Neural crest cell (in vitro differentiated cells): ENCODE measurements around the gene ZNF532. TPM values are rescaled to one million over a fixed set of nuclear protein-coding genes. Genes with fewer than 3 reads are reported as not detected.

ENCODE experiments used
- DNase-seq: peaks from one replicate; pipeline ENCODE4 v3.0.0; 2021; ENCODE audit warnings: low read depth, mixed read lengths, low spot score
- H3K27ac Mint-ChIP-seq: one replicate; pipeline ENCODE4 v1.8.0; 2021; ENCODE audit warnings: mild to moderate bottlenecking, mixed read lengths; ENCODE audit not compliant: unreplicated experiment
- H3K27me3 Mint-ChIP-seq: 2 replicates; pipeline ENCODE4 v1.8.0; 2021; ENCODE audit warnings: low read depth, mild to moderate bottlenecking, mixed read lengths
- H3K36me3 Mint-ChIP-seq: 2 replicates; pipeline ENCODE4 v1.8.0; 2021; ENCODE audit warnings: low read depth, mild to moderate bottlenecking, mixed read lengths
- H3K4me1 Mint-ChIP-seq: 2 replicates; pipeline ENCODE4 v1.8.0; 2021; ENCODE audit warnings: mixed read lengths
- H3K4me3 Mint-ChIP-seq: one replicate; pipeline ENCODE4 v1.8.0; 2021; ENCODE audit warnings: mild to moderate bottlenecking, mixed read lengths
- H3K9me3 Mint-ChIP-seq: 2 replicates; pipeline ENCODE4 v1.8.0; 2021; ENCODE audit warnings: mixed read lengths
- CTCF ChIP-seq: fragments of 200-600 bp; sonication (generic); conservative IDR thresholded peaks from 2 replicates; pipeline ENCODE4 v1.5.0; 2021; ENCODE audit warnings: antibody characterized with exemption, mild to moderate bottlenecking
- total RNA-seq: library from RNA; stranded (reverse); gene quantifications from 2 replicates; pipeline ENCODE4 v1.2.1, GENCODE V29; 2021

Gene ZNF532
- total RNA-seq, 1 donor from 2014 or later, result 171 TPM

GRCh38 chr18:58859907-58860306 is 4.8 kb upstream of the ZNF532 start:
- H3K27ac Mint-ChIP-seq, result peak overlapping the region; percentile 85
- TF ChIP-seq CTCF, result no peak

GRCh38 chr18:58860747-58861231 is 3.9 kb upstream of the ZNF532 start:
- H3K4me1 Mint-ChIP-seq, result peaks cover 68% of the 10 kb centered on the region
- H3K27me3 Mint-ChIP-seq, result no peaks in the 10 kb centered on the region
- H3K9me3 Mint-ChIP-seq, result peaks cover 5% of the 10 kb centered on the region
- peak overlapping the region; percentile 67 for H3K27ac Mint-ChIP-seq
- H3K36me3 Mint-ChIP-seq, result peaks cover 4% of the 10 kb centered on the region
- DNase-seq, result no peak
- H3K4me3 Mint-ChIP-seq, result peak overlapping the region; percentile 91
- TF ChIP-seq CTCF, result no peak

More at GRCh38 chr18:58859907-58860306, 4.8 kb upstream of the ZNF532 start:
- no peak for DNase-seq
- Mint-ChIP-seq H3K4me1 (peaks cover 60% of the 10 kb centered on the region), H3K9me3 (peaks cover 5% of the 10 kb centered on the region), H3K36me3 (no peaks in the 10 kb centered on the region), H3K4me3 (peak overlapping the region; percentile 76), H3K27me3 (no peaks in the 10 kb centered on the region)

- peaks cover 74% of the 10 kb centered on the region for H3K4me1 Mint-ChIP-seq
- H3K36me3 Mint-ChIP-seq, result peaks cover 9% of the 10 kb centered on the region
- TF ChIP-seq CTCF, result no peak
- H3K27ac Mint-ChIP-seq, result peak overlapping the region; percentile 78
- H3K27me3 Mint-ChIP-seq, result no peaks in the 10 kb centered on the region
- no peak for DNase-seq
- peaks cover 5% of the 10 kb centered on the region for H3K9me3 Mint-ChIP-seq
- peak overlapping the region; percentile 91 for H3K4me3 Mint-ChIP-seq
Measured at GRCh38 chr18:58861353-58861752, 3.3 kb upstream of the ZNF532 start.

- peaks cover 5% of the 10 kb centered on the region for H3K9me3 Mint-ChIP-seq
- peak overlapping the region; percentile 78 for H3K27ac Mint-ChIP-seq
Measured at GRCh38 chr18:58861861-58862301, 2.8 kb upstream of the ZNF532 start.

GRCh38 chr18:58862356-58862755 is 2.3 kb upstream of the ZNF532 start:
- no peak for DNase-seq
- peak overlapping the region; percentile 99 for H3K27ac Mint-ChIP-seq
- TF ChIP-seq CTCF, result no peak
- peaks cover 5% of the 10 kb centered on the region for H3K9me3 Mint-ChIP-seq
- peaks cover 81% of the 10 kb centered on the region for H3K4me1 Mint-ChIP-seq
- H3K4me3 Mint-ChIP-seq, result peak overlapping the region; percentile 91
- H3K36me3 Mint-ChIP-seq, result peaks cover 15% of the 10 kb centered on the region
- no peaks in the 10 kb centered on the region for H3K27me3 Mint-ChIP-seq

More at GRCh38 chr18:58861861-58862301, 2.8 kb upstream of the ZNF532 start:
- TF ChIP-seq CTCF, result no peak
- no peaks in the 10 kb centered on the region for H3K27me3 Mint-ChIP-seq
- peaks cover 79% of the 10 kb centered on the region for H3K4me1 Mint-ChIP-seq
- peaks cover 13% of the 10 kb centered on the region for H3K36me3 Mint-ChIP-seq
- peak overlapping the region; percentile 91 for H3K4me3 Mint-ChIP-seq
- DNase-seq, result no peak
